Ovary (tissue), 1 donor: ENCODE results near the gene SLC25A43.

Source experiments
- EP300 ChIP-seq: sonication (generic); formaldehyde crosslinking; IDR thresholded peaks from one replicate; pipeline ENCODE4 v1.6.1; 2017; ENCODE audit warnings: antibody characterized with exemption
- POLR2A ChIP-seq: fragments of 450-650 bp; IDR thresholded peaks from one replicate; pipeline ENCODE4 v1.6.1; 2017; ENCODE audit warnings: antibody characterized with exemption, mild to moderate bottlenecking, moderate library complexity

- TF ChIP-seq EP300 (no peak), POLR2A (no peak)
These were observed 8.5 kb downstream of the SLC25A43 start for GRCh38 chrX:119407681-119408080.
